ENCODE measurements around the gene ZBTB25.

DNA sequence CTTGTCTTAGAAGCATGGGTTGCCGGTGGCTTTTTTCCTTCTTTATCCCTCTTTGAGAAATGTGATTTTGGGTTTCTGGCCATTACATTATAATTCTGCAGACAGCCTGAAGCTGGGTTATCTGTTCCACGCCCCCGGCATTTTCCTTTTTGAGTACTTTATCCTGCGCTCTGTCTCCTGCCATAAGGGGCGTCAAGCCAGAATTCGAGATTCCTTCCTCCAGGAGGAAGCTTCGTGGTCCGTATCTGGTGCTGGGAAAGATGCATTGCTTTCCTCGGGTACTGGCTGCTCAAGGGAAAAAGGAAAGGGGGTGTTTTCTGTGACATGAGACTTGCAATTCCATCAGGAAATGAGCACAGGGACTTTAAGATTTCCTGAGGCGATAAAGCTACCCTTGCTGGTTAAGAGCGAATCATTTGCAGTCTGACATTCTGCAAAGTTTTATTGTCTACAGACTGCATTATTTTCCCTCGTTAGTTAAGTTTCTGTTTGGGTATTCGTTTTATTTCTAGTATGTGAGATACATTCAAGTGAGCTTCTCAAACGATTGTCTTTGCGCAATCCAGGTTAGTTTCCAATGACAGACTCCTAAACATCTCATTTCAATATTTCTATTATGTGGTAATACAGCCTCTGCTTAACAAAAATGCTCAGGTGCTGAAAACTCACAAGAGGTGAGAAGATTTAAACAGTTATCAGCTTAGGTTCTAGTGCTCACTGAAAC, 37.6 kb downstream of the ZBTB25 start:
- TF ChIP-seq POLR2A (IDR thresholded peaks at IDR 0.05; ENCODE audit: low read length): no peak
- TF ChIP-seq GATA1 (IDR thresholded peaks at IDR 0.05; ENCODE audit: low read depth, low read length): no peak

Data from erythroblast (primary cell).